Measurements from ENCODE around the gene SETD3. TPM values are rescaled to one million over a fixed set of nuclear protein-coding genes. Genes with fewer than 3 reads are reported as not detected.

SETD3 gene
- total RNA-seq, 4 donors from 2014 or later: 29.1 to 65.4 (median 36.3) TPM

GRCh38 chr14:99514552-99515300 is 34.1 kb upstream of the SETD3 start:
- Histone ChIP-seq H3K36me3 (peaks cover 0 to 69% (median 10%) of the 10 kb centered on the region in 3 donors), H3K27me3 (no peaks in the 10 kb centered on the region), H3K27ac (no peak overlapping the region), H3K9me3 (no peaks in the 10 kb centered on the region), H3K4me3 (no peak overlapping the region), H3K4me1 (peaks cover 0 to 21% (median 4%) of the 10 kb centered on the region in 3 donors)
- intact Hi-C loops (cut with DNase I): no loop called here
- DNase-seq: no peak
- TF ChIP-seq, protein P1, sequence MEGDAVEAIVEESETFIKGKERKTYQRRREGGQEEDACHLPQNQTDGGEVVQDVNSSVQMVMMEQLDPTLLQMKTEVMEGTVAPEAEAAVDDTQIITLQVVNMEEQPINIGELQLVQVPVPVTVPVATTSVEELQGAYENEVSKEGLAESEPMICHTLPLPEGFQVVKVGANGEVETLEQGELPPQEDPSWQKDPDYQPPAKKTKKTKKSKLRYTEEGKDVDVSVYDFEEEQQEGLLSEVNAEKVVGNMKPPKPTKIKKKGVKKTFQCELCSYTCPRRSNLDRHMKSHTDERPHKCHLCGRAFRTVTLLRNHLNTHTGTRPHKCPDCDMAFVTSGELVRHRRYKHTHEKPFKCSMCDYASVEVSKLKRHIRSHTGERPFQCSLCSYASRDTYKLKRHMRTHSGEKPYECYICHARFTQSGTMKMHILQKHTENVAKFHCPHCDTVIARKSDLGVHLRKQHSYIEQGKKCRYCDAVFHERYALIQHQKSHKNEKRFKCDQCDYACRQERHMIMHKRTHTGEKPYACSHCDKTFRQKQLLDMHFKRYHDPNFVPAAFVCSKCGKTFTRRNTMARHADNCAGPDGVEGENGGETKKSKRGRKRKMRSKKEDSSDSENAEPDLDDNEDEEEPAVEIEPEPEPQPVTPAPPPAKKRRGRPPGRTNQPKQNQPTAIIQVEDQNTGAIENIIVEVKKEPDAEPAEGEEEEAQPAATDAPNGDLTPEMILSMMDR (IDR thresholded peaks at IDR 0.05): no peak
- no peak for TF ChIP-seq POLR2A (IDR thresholded peaks at IDR 0.05)
- 76 to 85% methylated on average over 3 to 4 of the region's 20 CpGs for WGBS, 2 donors

DNA sequence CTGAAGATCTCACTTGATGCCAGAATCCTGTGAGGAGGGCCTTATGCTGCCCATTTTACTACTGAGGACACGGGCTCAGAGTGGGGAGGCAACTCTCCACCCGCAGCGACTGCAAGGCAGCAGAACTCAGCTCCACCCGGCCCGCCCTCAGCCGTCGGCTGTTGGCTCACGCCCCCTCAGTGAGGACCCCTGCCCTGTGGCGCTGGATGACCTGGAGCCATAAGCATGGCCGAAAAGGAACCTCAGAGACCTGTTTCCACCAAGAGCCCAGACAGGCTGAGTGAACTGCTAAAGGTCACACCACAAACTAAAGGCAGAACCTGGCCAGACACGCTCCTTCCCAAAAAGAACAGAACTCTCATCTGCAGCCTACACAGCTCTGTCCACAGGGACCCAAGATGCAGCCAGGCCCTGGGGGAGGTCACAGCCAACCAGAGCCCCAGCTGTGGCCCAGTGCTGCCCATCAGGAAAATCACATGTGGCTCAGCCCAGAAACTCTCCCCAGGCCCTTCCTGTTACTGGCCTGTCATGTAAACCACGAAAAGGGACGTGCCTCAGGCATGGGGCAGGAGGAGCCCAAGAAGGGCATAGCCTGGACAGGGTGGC is 33.4 kb upstream of the SETD3 start:
- Histone ChIP-seq H3K4me1 (peaks cover 0 to 21% (median 4%) of the 10 kb centered on the region in 3 donors), H3K27ac (no peak overlapping the region), H3K27me3 (no peaks in the 10 kb centered on the region), H3K36me3 (peaks cover 4 to 73% (median 15%) of the 10 kb centered on the region in 3 donors), H3K9me3 (no peaks in the 10 kb centered on the region), H3K4me3 (no peak overlapping the region)
- DNase-seq: no peak
- TF ChIP-seq POLR2A (IDR thresholded peaks at IDR 0.05): no peak
- TF ChIP-seq, protein P1 (IDR thresholded peaks at IDR 0.05): no peak
- 80% methylated on average over 1 of the region's 13 CpGs; no CpG with 5 or more reads in 1 of the 2 donors for WGBS, 2 donors
- intact Hi-C loops (cut with DNase I): no loop called here

GRCh38 chr14:99513183-99513694 is 32.6 kb upstream of the SETD3 start:
- Histone ChIP-seq H3K4me3 (no peak overlapping the region), H3K9me3 (no peaks in the 10 kb centered on the region), H3K4me1 (peaks cover 0 to 21% (median 0%) of the 10 kb centered on the region in 3 donors), H3K27me3 (no peaks in the 10 kb centered on the region), H3K36me3 (peaks cover 12 to 81% (median 23%) of the 10 kb centered on the region in 3 donors), H3K27ac (no peak overlapping the region)
- WGBS, 2 donors: 97 to 100% methylated on average over 1 to 5 of the region's 15 CpGs
- TF ChIP-seq, protein P1 (IDR thresholded peaks at IDR 0.05): no peak
- no peak for TF ChIP-seq POLR2A (IDR thresholded peaks at IDR 0.05)
- DNase-seq: no peak
- intact Hi-C loops (cut with DNase I): no loop called here

GRCh38 chr14:99512571-99513182 is 32.0 kb upstream of the SETD3 start:
- no peak for DNase-seq
- intact Hi-C loops (cut with DNase I): no loop called here
- no peaks in the 10 kb centered on the region for H3K27me3 ChIP-seq
- H3K9me3 ChIP-seq: no peaks in the 10 kb centered on the region
- H3K27ac ChIP-seq: peak overlapping the region in 1 of 4 donors; percentile 9
- TF ChIP-seq, protein P1 (IDR thresholded peaks at IDR 0.05): no peak
- no peak for TF ChIP-seq POLR2A (IDR thresholded peaks at IDR 0.05)
- H3K36me3 ChIP-seq: peaks cover 13 to 87% (median 29%) of the 10 kb centered on the region in 3 donors
- H3K4me1 ChIP-seq: peaks cover 0 to 16% (median 0%) of the 10 kb centered on the region in 3 donors
- 89 to 94% methylated on average over 9 to 14 of the region's 16 CpGs for WGBS, 2 donors
- H3K4me3 ChIP-seq: no peak overlapping the region
